Subcutaneous adipose tissue (tissue), 4 donors: ENCODE data around the gene ITIH2. TPM values are rescaled to one million over a fixed set of nuclear protein-coding genes. Genes with fewer than 3 reads are reported as not detected.

Experiments used
- total RNA-seq, 4 donors: library from RNA; depleted of rRNA; stranded (reverse); fragments of >200 nt; gene quantifications; one replicate each; pipeline ENCODE4 v1.1.0, GENCODE V29; 2016
- TF ChIP-seq, protein P1 (sequence below): fragments of 450-650 bp; IDR thresholded peaks from one replicate; pipeline ENCODE4 v1.5.1; 2016; ENCODE audit warnings: low read depth, mild to moderate bottlenecking, control low read depth, antibody characterized with exemption, moderate library complexity

ITIH2 gene
- total RNA-seq, 4 donors from 2014 or later: not detected

DNA sequence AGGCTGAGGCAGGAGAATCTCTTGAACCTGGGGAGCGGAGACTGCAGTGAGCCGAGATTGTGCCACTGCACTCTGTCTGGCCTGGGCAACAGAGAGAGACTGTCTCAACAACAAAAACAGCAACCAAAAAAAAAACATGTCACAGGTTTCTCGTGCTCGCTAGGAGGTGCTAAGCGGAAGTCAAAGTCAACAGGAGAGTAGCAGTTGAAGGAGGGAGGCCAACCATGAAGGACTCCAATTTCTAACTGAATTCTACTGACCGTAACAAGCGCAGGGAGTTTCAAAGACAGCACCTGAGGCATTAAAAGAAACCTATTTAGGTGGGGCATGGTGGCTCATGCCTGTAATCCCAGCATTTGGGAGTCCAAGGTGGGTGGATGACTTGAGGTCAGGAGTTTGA lies 65.3 kb downstream of the ITIH2 start:
- TF ChIP-seq, protein P1, sequence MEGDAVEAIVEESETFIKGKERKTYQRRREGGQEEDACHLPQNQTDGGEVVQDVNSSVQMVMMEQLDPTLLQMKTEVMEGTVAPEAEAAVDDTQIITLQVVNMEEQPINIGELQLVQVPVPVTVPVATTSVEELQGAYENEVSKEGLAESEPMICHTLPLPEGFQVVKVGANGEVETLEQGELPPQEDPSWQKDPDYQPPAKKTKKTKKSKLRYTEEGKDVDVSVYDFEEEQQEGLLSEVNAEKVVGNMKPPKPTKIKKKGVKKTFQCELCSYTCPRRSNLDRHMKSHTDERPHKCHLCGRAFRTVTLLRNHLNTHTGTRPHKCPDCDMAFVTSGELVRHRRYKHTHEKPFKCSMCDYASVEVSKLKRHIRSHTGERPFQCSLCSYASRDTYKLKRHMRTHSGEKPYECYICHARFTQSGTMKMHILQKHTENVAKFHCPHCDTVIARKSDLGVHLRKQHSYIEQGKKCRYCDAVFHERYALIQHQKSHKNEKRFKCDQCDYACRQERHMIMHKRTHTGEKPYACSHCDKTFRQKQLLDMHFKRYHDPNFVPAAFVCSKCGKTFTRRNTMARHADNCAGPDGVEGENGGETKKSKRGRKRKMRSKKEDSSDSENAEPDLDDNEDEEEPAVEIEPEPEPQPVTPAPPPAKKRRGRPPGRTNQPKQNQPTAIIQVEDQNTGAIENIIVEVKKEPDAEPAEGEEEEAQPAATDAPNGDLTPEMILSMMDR: no peak

DNA sequence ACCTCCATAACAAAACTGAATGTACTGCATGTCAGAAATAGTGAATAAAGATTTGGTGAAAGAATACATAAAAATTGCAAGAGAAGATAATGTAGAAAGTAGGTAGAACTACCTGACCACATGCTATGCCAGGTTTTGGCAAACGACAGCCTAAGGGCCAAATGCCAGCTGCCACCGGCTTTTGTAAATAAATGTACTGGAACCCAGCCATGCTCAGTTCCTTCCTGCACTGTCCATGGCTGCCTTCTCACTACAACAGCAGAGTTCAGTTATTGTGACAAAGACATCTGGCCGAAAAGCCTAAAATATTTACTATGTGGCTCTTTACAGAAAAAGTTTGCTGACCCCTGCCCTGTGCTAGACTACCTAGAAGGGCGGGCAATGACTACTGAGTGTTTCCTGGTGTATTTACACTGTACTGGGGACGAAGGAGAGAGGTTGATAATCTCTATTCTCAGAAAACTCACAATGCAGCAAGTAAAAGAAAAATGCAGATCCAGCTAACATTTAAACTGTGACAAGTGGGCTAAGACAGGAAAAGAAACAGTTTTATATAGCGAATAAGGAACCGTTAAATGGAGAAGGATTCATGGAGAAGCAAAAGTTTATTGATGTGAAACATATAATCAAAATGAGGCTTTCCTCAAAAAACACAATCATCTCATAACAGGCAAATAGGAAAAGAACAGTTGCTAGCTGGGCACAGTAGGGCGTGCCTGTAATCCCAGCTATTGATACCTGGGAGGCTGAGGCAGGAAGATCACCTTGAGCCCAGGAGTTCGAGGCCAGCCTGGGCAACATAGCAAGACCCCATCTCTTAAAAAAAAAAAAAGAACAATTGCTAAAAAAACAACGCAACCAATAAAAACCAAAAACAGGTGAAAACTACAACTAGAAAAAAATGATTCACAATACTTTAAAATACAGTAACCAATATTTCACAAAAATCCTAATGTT lies 71.0 kb downstream of the ITIH2 start:
- TF ChIP-seq, protein P1: no peak

DNA sequence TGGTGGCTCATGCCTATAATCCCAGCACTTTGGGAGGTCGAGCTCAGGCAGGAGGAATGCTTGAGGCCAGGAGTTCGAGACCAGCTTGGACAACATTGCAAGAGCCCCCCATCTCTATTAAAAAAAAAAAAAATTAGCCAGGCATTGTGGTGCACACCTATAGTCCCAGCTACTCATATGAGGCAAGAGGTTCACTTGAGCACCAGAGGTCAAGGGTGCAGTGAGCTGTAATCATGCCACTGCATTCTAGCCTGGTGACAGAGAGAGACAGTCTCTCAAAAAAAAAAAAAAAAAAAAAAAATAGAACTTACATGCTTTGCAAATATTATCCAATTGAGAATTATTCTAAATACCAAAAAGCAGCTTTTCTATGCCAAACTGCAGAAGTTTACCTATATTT lies 73.7 kb downstream of the ITIH2 start:
- TF ChIP-seq, protein P1: no peak

DNA sequence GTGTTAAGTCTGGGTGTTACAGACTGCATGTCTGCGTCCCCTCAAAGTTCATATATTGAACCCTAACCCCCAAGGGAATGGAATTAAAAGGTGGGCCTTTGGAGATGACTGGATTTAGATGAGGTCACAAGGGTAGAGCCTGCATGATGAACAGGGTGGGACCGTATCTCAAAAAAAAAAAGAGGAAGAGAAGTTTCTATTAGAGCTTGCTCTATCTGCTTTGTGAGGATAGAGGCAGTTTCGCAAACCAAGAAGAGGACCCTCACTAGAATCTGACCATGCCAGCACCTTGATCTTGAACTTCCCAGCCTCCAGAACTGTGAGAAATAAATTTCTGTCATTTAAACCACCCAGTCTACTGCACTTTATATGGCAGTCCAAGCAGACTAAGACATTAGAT lies 83.3 kb downstream of the ITIH2 start:
- TF ChIP-seq, protein P1: no peak

DNA sequence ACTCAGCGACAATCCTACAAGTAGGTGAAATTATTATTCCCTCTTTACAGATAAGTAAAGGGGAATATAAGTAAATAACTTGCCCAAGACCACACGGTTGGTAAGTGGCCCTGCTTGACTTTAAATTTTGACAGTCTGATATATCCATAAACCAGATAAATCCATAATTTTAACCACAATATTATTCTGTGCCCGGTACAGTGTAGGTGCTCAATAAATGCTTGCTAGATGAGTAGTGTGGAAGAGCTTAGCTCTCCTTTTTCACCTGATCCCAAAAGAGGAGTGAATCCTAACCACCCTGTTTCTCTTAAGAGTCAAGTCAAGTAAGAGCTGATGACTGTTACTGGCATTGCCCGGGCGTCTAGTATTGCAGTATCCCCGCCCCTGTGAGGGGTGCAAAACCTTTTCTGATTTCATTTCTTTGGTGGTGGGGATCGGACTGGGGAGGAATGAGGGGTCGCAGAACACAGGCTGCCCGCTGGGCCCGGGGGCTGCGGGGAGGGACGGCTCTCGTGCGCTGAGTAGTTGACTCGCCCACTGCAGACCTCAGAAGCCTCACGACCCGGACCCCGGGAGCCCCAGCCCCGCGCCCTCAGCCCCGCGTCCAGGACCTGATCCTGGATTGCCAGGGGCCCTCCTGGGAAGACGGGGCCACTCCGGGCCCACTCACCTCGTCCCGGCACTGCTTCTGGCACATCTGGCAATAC lies 84.2 kb downstream of the ITIH2 start:
- TF ChIP-seq, protein P1: no peak

DNA sequence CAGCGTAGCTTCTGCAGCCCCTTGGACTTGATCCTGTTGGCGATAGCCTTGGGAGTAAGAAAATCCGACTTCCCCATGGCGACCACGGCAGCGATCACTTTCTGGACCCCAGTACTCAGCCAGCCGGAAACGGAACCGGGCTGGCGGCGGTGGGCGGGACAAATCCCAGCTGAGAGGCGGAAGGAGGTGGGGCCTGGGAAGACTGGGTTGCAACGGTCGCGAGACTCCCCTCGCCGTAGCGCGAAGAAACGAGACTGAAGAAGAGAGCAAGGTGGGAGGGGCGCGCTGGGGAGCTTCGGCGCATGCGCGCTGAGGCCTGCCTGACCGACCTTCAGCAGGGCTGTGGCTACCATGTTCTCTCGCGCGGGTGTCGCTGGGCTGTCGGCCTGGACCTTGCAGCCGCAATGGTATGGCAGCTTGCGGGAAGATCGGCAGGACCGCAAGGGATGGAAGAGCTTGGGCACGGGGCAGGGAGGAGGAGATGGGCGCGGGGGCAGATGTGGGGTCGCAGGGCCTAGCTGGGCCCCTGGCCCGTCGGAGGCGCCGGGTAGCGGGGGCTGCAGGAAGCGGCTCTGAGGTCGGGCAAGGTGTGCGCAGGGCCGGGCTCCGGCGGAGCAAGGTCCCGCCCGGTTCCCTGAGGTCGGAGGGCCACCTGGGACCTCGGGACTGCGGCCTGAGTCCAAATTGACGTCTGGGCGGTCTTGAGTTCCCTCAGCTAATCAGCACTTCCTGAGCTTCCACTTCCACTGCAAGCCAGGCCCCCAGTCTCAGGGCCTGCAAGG lies 84.9 kb downstream of the ITIH2 start, which contains the start of the genes ATP5F1C and KIN:
TSS of gene ATP5F1C (plus strand) at position 321 of the 782 bp plus-strand sequence. CDS start at position 352, 31 bp downstream.
TSS of gene KIN (minus strand) at position 137 of the 782 bp plus-strand sequence. CDS start at position 77, 60 bp downstream.
- TF ChIP-seq, protein P1: no peak
